CD1c-positive myeloid dendritic cell (primary cell): Measurements from ENCODE around the gene RCOR2.

Experiments
- DNase-seq: peaks from one replicate; pipeline ENCODE4 v3.0.0-alpha.2; 2016; ENCODE audit errors: extremely low spot score

Gene RCOR2

GRCh38 chr11:63923319-63923718 is 6.4 kb upstream of the RCOR2 start:
- no peak for DNase-seq

DNA sequence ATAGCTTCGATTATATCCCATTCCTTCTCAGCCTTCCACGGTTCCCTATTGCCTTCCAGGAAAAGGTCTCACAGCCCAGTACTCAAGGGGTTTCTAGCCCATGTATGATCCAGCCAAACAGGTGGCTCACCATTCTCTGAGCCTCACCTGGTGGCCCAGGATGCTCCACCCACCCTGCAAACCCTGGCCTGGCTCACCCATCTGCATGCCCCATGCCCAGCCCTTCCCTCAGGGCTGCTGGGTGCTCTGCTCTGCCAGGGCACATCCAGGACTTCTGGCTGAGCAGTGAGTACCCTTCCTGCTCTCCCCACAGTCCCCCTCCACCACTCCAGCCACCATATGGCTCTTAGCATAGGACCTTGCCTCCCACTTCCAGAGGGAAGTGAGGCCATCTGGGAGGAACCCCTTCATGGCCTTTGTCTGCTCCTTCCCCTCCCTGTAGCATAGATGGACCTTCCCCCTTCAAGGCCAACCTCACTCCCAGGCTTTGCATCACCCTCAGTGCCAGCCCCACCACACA is 5.8 kb upstream of the RCOR2 start:
- DNase-seq, result no peak

DNA sequence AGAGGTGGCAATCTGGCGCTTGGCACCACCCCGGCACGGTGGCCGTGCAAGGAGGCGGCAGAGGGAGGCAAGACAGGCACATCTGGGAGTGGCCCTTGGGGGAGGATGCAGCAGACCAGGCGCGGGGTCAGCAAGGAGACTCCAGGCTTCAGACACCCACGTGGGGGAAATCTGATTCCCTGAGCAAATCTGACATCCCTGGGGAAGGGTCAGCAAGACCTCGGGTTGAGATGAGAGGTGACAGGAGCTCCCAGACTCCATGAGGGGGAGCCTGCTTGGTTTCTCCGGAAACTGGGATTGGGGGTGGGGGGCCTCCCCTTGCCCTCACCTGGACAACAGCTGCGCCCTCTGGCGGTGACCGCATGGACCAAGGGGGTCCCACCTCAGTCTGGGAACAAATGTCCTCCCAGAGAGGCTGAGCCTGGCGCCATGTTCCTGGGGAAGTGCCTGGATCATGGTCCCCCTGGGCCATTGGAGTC is 4.0 kb upstream of the RCOR2 start:
- DNase-seq, result no peak

- DNase-seq, result no peak
Observed at GRCh38 chr11:63920126-63920938, 3.4 kb upstream of the RCOR2 start.

GRCh38 chr11:63919267-63920125 is 2.5 kb upstream of the RCOR2 start:
- no peak for DNase-seq

- no peak for DNase-seq
Observed at GRCh38 chr11:63918507-63919191, 1.7 kb upstream of the RCOR2 start.

GRCh38 chr11:63917692-63918506 is 935 bp upstream of the RCOR2 start:
- no peak for DNase-seq

DNA sequence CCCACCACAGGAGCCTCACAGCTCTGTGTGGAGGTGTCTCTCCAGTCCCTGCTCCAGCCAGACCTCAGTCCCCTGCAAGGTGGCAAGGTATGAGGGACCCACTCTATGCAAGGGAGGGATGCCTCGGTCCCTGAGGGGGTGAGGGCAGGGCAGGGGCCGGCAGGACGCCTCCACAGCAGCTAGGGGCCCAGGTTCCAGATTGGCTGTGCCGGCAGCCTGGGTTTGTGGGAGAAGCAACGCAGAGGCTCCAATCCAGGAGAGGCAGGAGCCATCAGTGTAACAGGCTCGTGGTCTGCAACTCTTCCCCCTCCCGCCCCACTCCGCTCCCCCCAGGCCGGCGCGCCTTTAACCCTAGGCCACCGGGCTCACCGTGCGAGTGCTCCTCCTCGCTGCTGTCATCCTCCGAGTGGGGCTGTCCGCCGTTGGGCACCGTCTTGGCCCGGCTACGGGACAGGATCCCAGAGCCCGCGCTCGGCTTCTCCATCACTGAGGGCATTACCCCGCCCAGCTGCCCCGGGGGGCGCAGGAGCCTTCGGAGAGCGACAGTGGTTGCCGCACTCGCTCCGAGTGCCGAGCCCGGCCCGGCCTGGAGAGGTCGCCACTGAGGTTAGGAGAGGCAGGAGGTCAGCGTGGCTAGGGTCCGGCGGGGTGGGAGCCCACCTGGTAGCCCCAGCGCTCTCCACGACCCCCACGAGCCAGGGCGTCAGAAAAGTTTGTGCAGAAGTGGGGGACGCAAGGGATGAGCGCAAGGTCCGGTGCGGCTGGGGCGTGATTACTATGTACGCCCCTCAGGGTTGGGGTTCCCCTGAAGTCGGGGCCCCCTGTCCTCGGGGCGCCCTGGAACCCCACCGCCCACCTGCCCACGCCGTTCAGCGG is 765 bp downstream of the RCOR2 start:
- DNase-seq, result no peak

- DNase-seq, result no peak
Observed at GRCh38 chr11:63914896-63915691, 1.9 kb downstream of the RCOR2 start.

- no peak for DNase-seq
Observed at GRCh38 chr11:63913866-63914830, 2.8 kb downstream of the RCOR2 start.

DNA sequence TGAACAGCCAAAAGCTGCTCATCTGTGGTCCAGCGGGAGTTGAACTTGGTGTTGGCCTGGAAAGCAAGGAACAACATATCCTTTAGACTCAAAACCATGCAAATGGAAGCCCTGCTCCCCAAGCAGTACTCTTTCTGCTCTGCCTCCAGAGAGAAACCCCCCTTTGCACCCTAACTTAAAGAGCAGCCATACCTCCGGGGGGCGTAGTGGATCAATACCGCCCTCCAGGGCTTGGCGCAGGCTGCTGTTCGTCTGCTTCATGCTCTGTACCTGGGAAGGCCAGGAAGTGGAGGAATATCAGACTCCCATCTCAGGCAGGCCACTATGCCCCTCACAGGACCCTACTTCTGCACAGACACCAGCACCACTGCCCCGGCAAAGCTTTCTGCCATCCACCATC is 4.3 kb downstream of the RCOR2 start:
- no peak for DNase-seq

DNA sequence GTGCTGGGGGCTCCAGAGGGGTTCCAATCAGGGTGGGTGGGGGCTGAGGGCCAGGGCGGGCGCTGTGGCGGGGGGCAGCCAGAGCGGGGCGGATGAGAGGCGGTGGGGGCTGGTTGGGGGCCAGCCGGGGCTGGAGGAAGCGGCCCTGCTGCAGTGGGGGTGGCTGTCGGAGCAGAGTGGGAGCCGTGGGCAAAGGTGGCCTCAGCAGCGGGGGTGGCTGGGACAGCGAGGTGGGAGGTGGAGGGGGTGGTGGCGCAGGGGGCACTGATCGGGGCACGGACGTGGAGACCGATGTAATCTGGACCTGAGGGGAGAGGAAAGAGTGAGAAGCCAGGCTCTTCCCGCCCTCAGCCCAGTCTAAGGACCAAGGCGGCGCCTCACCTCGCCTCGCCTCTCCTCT is 5.1 kb downstream of the RCOR2 start:
- DNase-seq, result no peak

GRCh38 chr11:63911440-63911839 is 5.5 kb downstream of the RCOR2 start:
- no peak for DNase-seq

DNA sequence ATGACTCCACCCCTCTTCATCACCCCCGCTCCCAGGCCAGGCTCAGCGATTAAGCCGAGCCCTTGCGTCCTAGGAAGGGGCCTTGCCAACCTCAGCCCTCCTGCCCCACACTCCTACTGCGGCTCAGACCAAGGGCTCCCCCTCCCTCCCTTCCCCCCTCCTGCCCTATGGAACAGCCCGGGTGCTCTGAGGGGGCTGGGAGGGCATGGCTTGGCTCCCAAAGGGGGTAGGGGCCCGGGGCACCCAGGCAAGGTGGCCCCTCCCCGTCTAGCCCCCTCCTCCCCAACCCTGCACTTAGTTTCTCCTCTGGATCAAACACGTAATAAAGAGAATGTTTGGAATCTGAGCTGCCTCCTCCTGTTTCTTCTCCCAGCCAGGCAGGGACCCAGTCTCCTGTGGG is 6.3 kb downstream of the RCOR2 start:
- DNase-seq, result no peak

DNA sequence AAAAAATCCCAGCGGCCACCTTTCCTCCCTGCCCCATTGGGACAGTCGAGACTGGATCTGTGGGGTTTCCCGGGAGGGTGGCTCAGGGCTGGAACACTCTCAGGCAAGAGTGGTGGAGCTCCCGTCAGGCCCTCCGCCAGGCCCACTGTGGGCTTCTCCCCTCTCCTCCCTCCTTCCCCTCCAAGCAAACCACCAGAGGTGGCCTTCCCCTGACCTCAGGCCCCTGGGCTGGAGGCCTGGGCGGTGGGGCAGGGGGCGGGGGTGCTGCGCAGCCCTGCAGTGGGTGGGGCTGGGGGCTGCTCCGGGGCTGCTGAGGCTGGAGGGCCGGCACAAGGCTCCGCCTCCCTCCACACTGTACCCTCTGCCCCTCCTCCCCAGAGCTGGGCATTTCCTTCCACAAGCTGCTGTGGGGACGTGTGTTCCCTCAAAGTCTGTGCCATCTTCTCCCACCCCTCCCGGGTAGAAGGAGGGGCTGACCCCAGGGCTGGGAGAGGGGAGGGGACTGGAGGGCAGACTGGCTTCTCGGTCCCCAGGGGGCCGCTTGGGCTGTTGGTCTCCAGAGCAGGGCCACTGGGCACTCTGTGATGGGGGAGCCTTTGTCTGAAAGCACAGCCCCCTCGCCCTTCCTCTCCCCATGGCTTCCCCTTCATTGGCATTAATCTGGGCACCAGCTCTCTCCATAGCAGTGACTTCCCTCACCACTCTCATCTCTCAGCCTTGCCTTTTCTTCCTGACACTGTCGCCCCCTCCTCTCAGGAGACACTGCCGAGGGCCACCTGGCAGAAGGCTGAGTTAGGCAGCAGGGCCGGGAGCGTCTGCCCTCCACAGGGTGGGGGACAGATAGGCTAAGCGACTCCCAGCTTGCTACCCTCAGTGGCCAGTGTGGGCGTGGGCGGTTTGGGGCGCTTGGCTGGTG is 7.1 kb downstream of the RCOR2 start:
- no peak for DNase-seq

- DNase-seq, result no peak
Observed at GRCh38 chr11:63908631-63909401, 8.1 kb downstream of the RCOR2 start.
